HCT116 (cell line): ENCODE measurements around the gene BRD9.

Source experiments
- CEBPB ChIP-seq: IDR thresholded peaks from 2 replicates; pipeline ENCODE4 v1.6.1; 2012; ENCODE audit warnings: low read depth
- EGR1 ChIP-seq: IDR thresholded peaks from 2 replicates; pipeline ENCODE4 v1.6.1; 2012; ENCODE audit warnings: low read depth
- POLR2A ChIP-seq: IDR thresholded peaks from 2 replicates; pipeline ENCODE4 v1.7.0; 2011; ENCODE audit warnings: borderline replicate concordance; ENCODE audit not compliant: insufficient read depth, insufficient read length; ENCODE audit errors: extremely low read depth
- POLR2AphosphoS5 ChIP-seq: IDR thresholded peaks from 2 replicates; pipeline ENCODE4 v1.6.1; 2011; ENCODE audit warnings: mild to moderate bottlenecking, low read depth, low read length, moderate library complexity
- YY1 ChIP-seq: IDR thresholded peaks from 2 replicates; pipeline ENCODE4 v1.6.1; 2011; ENCODE audit warnings: low read length, low read depth, moderate library complexity, mild to moderate bottlenecking; ENCODE audit not compliant: insufficient replicate concordance; ENCODE audit errors: extremely low read depth
- TF ChIP-seq, protein P1 (sequence below), 3 experiments: fragments of 200-600 bp in 1 of 3; sonication (generic) in 1 of 3; IDR thresholded peaks in 2 of 3; conservative IDR thresholded peaks in 1 of 3; 2 replicates each; pipeline ENCODE4 v1.5.1; 2012 to 2017; ENCODE audit warnings: low read depth in 2 of 3, low read length in 2 of 3, antibody characterized with exemption in 1 of 3, borderline replicate concordance in 1 of 3, control low read depth in 1 of 3, mild to moderate bottlenecking in 1 of 3, mixed read lengths in 1 of 3, mixed run types in 1 of 3, moderate library complexity in 1 of 3; ENCODE audit not compliant: insufficient read depth in 1 of 3

DNA sequence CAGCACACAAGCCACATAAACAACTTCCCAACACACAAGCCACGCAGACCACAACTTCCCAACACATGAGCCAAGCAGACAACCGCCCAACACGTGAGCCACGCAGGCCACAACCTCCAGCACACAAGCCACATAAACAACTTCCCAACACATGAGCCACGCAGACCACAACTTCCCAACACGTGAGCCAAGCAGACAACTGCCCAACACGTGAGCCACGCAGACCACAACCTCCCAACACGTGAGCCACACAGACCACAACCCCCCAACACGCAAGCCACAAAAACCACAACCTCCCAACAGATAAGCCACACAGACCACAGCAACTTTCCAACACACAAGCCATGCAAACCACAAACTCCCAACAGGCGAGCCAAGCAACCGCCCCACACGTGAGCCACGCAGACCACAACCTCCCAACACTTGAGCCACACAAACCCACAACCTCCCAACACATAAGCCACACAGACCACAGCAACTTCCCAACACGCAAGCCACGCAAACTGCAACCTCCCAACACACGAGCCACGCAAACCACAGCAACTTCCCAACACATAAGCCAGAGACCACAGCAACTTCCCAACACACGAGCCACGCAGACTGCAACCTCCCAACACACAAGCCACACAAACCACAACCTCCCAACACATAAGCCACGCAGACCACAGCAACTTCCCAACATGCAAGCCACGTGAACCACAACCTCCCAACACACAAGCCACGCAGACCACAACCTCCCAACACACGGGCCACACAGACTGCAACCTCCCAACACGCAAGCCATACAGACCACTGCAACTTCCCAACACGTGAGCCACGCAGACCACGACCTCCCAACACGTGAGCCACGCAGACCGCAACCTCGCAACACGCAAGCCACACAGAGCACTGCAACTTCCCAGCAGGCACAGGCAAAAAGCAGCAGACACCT, 10.1 kb downstream of the BRD9 start:
- no peak for TF ChIP-seq YY1
- no peak for TF ChIP-seq POLR2AphosphoS5
- no peak for TF ChIP-seq POLR2A
- TF ChIP-seq, protein P1, sequence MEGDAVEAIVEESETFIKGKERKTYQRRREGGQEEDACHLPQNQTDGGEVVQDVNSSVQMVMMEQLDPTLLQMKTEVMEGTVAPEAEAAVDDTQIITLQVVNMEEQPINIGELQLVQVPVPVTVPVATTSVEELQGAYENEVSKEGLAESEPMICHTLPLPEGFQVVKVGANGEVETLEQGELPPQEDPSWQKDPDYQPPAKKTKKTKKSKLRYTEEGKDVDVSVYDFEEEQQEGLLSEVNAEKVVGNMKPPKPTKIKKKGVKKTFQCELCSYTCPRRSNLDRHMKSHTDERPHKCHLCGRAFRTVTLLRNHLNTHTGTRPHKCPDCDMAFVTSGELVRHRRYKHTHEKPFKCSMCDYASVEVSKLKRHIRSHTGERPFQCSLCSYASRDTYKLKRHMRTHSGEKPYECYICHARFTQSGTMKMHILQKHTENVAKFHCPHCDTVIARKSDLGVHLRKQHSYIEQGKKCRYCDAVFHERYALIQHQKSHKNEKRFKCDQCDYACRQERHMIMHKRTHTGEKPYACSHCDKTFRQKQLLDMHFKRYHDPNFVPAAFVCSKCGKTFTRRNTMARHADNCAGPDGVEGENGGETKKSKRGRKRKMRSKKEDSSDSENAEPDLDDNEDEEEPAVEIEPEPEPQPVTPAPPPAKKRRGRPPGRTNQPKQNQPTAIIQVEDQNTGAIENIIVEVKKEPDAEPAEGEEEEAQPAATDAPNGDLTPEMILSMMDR (IDR thresholded peaks at IDR 0.05 in 2 of 3, conservative IDR thresholded peaks at IDR 0.05 in 1 of 3; ENCODE audit: borderline replicate concordance in 1 of 3, insufficient read depth in 1 of 3, low read depth in 2 of 3, low read length in 2 of 3), result no peak
- TF ChIP-seq EGR1, result no peak
- TF ChIP-seq CEBPB, result no peak
